Kidney epithelial cell (primary cell): ENCODE data around the gene TWNK. TPM values are rescaled to one million over a fixed set of nuclear protein-coding genes. Genes with fewer than 3 reads are reported as not detected.

Source experiments
- DNase-seq: peaks from one replicate; pipeline ENCODE4 v3.0.0-alpha.2; 2010; ENCODE audit warnings: low read depth
- H3K27me3 ChIP-seq: 2 replicates; pipeline ENCODE4 v1.6.0; 2011; ENCODE audit warnings: low read length; ENCODE audit not compliant: control insufficient read depth, insufficient read depth
- H3K36me3 ChIP-seq: 2 replicates; pipeline ENCODE4 v1.5.1; 2011; ENCODE audit warnings: low read length; ENCODE audit not compliant: control insufficient read depth, insufficient read depth
- H3K4me3 ChIP-seq: 2 replicates; pipeline ENCODE4 v1.5.1; 2011; ENCODE audit warnings: low read depth, mild to moderate bottlenecking, control low read depth, low read length
- total RNA-seq: library from RNA; depleted of rRNA; stranded (reverse); fragments of >200 nt; gene quantifications from 2 replicates; pipeline ENCODE4 v1.2.3, GENCODE V29; 2015
- TF ChIP-seq, protein P1 (sequence below): IDR thresholded peaks from 2 replicates; pipeline ENCODE4 v1.5.1; 2011; ENCODE audit warnings: mild to moderate bottlenecking, moderate library complexity, low read length, control low read depth, inconsistent platforms; ENCODE audit not compliant: insufficient read depth, poor library complexity, severe bottlenecking

Gene TWNK
- total RNA-seq, 1 donor from 2014 or later: 14.1 TPM

DNA sequence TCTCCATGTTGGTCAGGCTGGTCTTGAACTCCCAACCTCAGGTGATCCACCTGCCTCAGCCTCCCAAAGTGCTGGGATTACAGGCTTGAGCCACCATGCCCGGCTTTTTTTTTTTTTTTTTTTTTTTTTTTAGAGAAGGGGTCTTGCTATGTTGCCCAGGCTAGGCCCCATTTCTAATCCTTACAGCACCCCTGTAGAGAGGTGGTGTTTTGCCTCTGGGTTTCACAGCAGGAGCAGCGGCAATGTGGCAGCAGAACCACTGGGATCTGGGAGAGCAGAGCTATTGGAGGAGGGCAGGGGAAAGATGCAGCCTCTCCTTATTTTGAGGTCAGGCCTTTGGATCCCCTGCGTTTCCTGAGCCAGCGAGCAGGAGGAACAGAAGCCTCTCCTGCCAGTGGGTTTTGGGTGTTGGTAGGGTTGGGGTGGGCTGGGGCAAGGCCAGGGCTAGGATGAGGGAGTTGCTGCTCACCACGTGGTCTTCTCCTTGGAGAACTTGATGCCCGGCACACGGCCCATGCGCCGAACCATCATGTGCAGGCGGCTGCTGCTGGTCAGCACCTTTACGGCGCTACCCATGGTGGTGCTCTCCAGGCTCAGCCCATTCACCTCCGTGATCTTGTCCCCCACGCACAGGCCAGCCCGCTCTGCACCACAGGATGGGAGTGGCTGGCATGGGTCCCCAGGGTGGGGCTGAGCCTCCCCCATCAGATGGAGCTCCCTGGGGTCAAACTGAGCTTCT, 35.8 kb downstream of the TWNK start:
- Histone ChIP-seq H3K4me3 (no peak overlapping the region), H3K27me3 (peaks cover 10% of the 10 kb centered on the region), H3K36me3 (no peaks in the 10 kb centered on the region)
- no peak for DNase-seq
- TF ChIP-seq, protein P1, sequence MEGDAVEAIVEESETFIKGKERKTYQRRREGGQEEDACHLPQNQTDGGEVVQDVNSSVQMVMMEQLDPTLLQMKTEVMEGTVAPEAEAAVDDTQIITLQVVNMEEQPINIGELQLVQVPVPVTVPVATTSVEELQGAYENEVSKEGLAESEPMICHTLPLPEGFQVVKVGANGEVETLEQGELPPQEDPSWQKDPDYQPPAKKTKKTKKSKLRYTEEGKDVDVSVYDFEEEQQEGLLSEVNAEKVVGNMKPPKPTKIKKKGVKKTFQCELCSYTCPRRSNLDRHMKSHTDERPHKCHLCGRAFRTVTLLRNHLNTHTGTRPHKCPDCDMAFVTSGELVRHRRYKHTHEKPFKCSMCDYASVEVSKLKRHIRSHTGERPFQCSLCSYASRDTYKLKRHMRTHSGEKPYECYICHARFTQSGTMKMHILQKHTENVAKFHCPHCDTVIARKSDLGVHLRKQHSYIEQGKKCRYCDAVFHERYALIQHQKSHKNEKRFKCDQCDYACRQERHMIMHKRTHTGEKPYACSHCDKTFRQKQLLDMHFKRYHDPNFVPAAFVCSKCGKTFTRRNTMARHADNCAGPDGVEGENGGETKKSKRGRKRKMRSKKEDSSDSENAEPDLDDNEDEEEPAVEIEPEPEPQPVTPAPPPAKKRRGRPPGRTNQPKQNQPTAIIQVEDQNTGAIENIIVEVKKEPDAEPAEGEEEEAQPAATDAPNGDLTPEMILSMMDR: no peak

DNA sequence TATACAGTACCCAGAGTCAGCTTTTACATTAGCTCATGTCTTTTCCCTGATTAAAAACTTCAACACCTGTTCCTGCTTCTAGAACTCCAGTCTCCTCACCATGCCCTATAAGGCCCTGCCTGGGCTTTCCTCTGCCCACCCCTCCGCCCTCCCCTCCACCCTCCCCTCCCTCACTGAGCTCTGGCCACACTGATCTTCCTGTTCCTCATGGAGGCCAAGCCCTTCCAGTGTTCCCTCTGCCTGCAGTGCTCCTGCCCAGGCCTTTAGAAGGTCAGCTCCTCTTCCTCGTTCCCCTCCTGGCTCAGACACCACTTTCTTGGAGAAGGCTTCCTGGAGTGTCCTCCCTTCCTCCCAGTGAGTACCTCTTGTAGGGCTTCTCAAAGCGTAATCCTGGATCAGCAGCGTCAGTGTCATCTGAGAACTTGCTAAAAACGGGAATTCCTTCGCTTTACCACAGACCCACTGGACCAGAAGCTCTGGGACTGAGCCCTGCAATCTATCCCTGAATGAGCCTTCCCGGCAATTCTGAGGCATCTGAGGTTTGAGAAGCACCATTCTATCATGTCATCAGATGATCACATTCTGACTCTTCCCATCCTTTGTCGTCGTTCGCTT, 39.9 kb downstream of the TWNK start:
- no peak overlapping the region for H3K4me3 ChIP-seq
- no peaks in the 10 kb centered on the region for H3K36me3 ChIP-seq
- no peaks in the 10 kb centered on the region for H3K27me3 ChIP-seq
- DNase-seq: no peak
- TF ChIP-seq, protein P1: no peak

DNA sequence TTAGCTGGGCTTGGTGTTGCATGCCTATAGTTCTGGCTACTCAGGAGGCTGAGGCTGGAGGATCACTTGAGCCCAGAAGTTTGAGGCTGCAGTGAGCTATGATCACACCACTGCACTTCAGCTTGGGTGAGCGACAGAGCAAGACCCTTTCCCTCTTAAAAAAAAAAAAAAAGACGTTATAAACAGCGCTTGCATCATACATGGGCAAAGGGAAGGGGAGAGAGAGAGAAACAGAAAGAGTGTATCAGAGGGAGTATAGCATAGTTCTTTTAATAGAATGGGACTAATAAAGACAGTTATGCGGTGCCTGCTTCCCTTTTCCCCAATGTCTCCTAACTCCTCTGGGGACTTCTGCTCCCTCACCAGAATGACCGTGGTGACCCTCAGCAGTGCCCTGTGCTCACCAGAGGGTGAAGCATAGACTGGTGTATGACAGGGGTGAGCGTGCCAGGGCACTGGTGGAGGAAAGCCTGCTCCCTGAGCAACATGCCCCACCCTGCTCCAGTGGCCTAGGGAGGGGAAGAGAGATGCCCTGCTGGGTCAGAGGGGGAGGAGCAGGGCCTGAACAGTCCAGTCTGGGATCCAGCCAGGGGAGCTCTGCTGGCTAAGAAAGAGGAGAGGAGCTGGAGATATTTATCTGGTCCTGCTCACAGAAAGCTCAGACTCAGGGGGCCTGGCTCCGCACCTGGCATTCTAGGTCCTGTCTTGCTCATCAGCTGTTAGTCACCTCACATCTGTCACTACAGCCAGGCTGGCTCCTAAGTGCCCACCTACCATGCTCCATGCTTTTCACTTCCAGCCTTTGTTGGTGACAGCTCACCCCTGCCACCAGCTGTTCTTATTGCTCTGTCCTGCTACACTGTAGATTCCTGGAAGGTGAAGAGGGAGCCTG, 41.3 kb downstream of the TWNK start:
- TF ChIP-seq, protein P1: no peak
- H3K4me3 ChIP-seq: no peak overlapping the region
- no peak for DNase-seq
- no peaks in the 10 kb centered on the region for H3K27me3 ChIP-seq
- no peaks in the 10 kb centered on the region for H3K36me3 ChIP-seq

DNA sequence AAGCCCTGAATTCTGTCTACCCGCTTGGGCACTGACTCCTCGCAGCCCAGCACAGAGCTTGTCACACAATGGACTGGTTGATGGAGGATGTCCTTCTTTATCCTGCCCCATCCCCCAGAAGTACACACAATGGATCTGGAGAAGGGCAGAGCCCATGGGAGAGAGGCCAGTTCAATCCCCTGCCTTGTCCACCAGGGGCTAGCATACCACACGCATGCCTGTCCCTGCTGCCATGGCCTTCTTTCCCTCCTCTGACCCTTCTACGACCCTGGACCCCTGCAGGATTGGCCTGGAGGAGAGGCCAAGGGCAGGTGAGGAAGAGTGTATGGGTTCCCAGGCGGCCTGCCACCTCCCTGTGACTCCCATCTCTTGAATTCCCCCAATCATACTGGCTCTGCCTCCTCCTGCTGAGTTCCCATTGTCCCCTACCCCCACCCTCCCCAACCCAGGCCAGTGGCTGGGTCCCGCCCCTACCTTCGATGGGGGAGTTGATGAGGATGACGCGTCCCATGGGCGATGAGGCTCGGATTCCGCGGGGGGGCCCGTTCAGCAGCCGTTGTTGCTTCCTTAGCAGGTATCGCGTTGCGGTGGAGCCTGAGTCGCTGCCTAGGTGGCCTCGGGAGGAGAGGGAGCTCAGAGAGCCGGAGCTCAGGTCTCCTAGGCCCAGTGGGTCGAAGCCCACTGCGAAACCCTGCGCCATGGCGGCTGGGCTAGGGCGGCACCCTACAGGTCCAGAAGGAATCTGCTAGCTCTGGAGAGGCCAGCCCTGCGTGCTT, 42.4 kb downstream of the TWNK start:
- TF ChIP-seq, protein P1: peak; percentile 24
- H3K27me3 ChIP-seq: no peaks in the 10 kb centered on the region
- no peaks in the 10 kb centered on the region for H3K36me3 ChIP-seq
- H3K4me3 ChIP-seq: no peak overlapping the region
- DNase-seq: no peak

DNA sequence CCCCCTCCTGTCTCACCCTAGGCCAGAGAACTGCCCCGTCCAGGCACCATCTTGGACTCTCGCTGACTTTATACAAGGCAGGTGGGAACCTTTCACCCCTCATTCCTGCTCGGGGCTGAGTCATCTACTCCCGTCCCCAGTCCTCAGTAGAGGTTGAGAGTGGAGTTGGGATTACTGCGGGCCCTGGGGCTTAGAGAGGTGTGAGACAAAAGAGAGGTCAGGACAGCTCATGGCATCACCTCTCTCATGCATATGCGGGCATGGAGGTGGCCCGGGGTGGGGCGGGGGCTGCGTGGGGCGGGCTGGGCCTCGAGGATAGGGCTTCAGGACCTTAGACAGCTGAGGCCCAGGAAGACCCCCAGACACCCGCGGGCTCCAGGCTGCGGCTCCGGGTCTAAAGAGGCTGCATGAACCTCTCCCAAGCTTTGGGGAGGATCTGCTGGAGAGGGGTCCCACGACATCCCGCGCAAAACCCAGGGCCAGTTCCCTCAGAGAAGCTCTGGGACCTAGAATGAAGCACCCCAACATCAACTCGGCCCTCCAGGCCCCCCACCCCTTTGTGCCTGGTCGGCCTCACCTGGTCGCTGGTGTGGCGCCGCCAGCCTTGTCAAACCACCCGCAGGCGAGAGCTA, 43.3 kb downstream of the TWNK start:
- DNase-seq: no peak
- H3K36me3 ChIP-seq: no peaks in the 10 kb centered on the region
- TF ChIP-seq, protein P1: no peak
- peak overlapping the region; percentile 71 for H3K4me3 ChIP-seq
- H3K27me3 ChIP-seq: no peaks in the 10 kb centered on the region
